ENCODE measurements around the gene CNBP.

DNA sequence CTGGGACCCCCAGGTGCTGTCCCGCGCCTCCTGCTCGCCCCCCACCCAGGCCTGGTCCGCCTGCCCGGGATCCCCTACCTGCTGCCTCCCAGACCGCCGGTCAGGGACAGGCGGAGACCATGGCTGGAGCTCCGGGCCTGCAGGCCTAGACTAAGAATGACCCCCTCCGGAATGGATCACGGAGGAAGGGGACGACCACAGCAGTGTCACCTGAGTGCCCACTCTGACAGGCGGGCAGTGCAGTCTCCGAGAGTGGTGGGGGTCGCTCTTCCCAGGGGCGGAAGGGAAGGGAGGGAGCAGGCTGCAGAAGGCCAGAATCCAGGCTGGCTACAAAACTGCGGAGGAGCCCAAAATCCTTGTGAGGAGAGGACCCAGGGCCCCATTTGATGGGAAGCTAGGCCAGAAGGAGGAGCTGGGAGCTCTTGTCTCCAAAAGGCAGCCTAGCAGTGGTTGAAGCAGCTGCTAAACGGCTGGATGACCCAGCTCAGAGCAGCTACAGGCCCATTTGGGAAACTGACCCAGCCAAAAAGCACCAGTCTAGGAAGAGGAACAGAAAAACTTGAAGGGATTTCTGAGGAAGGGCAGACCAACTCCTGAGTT, 61.2 kb downstream of the CNBP start:
- TF ChIP-seq, protein P1, sequence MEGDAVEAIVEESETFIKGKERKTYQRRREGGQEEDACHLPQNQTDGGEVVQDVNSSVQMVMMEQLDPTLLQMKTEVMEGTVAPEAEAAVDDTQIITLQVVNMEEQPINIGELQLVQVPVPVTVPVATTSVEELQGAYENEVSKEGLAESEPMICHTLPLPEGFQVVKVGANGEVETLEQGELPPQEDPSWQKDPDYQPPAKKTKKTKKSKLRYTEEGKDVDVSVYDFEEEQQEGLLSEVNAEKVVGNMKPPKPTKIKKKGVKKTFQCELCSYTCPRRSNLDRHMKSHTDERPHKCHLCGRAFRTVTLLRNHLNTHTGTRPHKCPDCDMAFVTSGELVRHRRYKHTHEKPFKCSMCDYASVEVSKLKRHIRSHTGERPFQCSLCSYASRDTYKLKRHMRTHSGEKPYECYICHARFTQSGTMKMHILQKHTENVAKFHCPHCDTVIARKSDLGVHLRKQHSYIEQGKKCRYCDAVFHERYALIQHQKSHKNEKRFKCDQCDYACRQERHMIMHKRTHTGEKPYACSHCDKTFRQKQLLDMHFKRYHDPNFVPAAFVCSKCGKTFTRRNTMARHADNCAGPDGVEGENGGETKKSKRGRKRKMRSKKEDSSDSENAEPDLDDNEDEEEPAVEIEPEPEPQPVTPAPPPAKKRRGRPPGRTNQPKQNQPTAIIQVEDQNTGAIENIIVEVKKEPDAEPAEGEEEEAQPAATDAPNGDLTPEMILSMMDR (IDR thresholded peaks at IDR 0.05 in 2 of 3, conservative IDR thresholded peaks at IDR 0.05 in 1 of 3; ENCODE audit: insufficient read depth in 2 of 3, low read depth in 1 of 3, low read length in 3 of 3), result no peak
- no peak for TF ChIP-seq ZNF324 (CRISPR knock-in tag; IDR thresholded peaks at IDR 0.05)
- TF ChIP-seq RAD51 (IDR thresholded peaks at IDR 0.05; ENCODE audit: borderline replicate concordance, low read depth), result no peak
- no peak for TF ChIP-seq POLR2AphosphoS5 (IDR thresholded peaks at IDR 0.05; ENCODE audit: control insufficient read depth, insufficient read depth, low read depth, low read length)

Measured in K562 (cell line).